Measurements from ENCODE around the gene AP2A1.
"Not testable (repeated sequence)": the region's sequence is repeated elsewhere in the genome, so short reads cannot be mapped to it uniquely, and the experiment has no call there.

The AP2A1 gene

DNA sequence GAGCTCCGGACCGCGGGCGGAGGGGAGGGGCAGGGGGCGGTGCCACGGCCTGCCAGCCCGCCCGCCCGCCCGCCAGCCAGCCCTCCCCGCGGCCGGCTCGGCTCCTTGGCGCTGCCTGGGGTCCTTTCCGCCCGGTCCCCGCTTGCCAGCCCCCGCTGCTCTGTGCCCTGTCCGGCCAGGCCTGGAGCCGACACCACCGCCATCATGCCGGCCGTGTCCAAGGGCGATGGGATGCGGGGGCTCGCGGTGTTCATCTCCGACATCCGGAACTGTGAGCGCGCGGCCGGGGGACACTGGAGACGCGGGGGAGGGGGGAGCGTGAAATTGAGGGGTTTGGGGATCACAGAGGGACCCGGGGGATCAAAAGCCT lies at the start of gene AP2A1:
AP2A1 (plus strand) TSS at position 72 of the 370 bp plus-strand sequence; CDS start at position 205, 133 bp downstream.
- DNase-seq (ENCODE audit: low spot score): no peak

DNA sequence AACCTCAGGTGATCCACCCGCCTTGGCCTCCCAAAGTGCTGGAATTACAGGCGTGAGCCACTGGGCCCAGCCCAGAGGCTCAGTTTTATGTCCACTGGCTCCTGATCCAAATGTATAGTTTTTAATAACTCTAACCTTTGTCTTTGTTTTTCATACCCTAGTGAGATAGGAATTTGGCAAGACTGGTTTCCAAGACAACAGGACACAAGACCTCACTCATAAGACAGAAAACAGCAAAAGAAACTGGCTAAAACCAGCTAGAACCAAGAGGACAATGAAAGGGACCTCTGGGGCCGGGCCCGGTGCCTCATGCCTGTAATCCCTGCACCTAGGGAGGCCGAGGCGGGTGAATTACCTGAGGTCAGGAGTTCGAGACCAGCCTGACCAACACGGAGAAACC lies 48.3 kb upstream of the AP2A1 start:
- no peak for DNase-seq (ENCODE audit: low spot score)

DNA sequence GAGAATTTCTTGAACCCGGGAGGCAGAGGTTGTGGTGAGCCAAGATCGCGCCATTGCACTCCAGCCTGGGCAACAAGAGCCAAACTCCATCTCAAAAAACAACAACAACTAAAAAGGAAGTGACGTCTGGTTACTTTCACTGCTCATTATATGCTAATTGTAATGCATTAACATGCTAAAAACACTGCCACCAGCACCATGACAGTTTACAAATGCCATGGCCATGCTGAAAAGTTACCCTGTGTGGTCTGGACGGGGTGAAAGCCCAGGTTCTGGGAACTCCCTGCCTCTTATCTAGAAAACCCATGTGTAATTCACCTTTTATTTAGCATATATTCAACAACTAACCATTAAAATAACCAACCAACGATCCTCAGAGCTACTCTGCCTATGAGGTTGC lies 47.8 kb upstream of the AP2A1 start:
- DNase-seq (ENCODE audit: low spot score): no peak

DNA sequence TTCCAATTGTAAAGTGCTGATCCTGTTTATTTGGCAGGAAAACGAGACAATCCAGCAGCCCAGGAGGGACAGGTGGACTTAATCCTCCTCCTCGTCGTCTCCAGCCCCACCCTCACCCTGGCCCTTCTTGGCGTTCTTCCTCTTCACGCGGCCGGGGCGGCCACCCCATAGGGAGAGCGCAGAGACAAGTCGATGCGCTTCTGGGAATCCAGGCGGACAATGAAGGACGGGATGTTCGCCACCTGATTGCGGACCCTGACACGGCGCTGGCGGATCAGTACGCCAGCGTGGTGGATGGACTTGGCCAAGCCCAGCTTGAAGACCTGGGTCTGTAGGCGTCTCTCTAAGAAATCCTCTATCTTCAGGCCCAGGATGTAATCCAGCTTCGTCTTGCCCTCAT lies 47.4 kb upstream of the AP2A1 start:
- DNase-seq (ENCODE audit: low spot score): not testable (repeated sequence)

DNA sequence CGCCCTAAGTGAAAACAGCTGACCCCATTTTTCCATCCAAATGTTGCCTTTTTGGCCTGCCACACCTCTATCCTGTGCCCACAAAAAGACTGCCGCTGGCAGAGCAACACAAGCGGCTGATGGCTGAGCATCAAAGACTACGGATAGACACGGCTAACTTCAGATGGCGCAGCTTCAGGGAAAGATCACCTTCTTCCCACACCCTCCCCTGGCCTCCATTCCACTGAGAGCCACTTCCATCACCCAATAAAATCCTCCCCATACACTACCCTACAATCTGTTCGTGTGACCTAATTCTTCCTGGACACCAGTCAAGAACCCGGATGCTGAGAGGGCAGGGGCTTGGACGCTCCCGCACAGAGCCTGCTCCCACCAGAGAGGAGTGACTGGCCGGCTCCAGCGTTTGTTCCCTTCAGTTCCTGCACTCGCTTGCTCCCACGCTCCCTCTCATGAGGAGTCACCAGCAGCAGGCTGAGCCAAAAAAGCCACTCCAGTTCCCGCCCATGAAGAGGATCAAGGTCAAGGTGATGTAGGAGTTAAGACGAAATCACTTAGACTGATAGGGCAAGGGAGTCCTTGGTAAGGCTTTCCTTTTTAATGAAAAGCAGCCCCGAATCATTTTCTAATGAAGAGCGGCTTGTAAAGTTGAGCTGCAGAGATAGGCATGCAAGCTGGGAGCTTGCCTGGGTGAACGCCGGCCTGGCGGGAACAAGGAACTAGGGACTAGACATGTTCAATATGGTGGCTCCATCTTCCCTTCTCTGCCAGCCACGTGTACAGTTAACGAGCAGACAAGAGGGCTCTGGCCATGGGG lies 39.4 kb upstream of the AP2A1 start:
- DNase-seq (ENCODE audit: low spot score): no peak

DNA sequence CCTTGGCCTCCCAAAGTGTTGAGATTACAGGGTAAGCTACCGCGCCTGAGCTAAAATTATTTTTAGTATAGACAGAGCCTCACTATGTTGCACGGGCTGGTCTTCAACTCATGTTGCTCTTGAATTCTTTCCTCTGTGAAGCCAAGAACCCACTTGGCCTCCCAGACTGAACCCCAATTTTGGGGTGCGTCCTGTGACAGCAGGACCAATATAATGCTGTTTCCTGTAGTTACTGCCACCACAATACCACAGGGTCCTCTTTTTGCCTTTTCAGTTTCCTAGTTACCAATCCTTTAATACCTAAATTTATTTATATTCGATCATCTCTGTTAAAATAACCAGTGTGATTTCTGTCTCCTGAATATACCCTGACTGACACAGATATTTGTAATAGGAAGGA lies 36.6 kb upstream of the AP2A1 start:
- DNase-seq (ENCODE audit: low spot score): no peak

DNA sequence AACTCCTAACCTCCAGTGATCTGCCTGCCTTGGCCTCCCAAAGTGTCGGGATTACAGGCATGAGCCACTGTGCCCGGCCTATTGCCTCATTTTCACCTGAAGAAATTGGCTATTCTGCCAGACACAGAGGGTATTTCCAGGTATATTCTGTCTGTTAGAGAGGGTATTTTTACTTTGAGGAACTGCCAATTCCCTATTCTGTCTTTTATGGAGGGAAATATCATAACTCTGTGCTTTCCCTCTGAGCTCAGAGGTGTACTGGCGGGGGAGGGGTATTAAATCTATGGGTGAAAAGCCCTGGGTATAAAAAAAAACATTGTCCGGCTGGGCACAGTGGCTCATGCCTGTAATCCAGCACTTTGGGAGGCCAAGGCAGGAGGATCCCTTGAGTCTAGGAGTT lies 28.5 kb upstream of the AP2A1 start:
- DNase-seq (ENCODE audit: low spot score): no peak

DNA sequence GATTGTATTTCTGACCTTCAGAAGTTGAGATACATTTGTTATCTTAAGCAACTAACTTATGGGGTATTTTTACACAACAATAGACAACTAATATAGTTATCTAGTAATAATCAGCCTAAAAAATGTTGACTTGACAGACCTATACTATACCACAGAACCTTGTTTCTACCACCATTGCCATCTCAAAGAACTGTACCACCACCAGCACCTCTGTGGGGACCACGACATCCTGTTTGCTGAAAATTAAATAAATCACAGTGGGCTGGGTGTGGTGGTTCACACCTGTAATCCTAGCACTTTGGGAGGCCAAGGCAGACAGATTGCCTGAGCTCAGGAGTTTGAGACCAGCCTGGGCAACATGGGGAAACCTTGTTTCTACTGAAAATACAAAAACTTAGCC lies 27.7 kb upstream of the AP2A1 start:
- no peak for DNase-seq (ENCODE audit: low spot score)

DNA sequence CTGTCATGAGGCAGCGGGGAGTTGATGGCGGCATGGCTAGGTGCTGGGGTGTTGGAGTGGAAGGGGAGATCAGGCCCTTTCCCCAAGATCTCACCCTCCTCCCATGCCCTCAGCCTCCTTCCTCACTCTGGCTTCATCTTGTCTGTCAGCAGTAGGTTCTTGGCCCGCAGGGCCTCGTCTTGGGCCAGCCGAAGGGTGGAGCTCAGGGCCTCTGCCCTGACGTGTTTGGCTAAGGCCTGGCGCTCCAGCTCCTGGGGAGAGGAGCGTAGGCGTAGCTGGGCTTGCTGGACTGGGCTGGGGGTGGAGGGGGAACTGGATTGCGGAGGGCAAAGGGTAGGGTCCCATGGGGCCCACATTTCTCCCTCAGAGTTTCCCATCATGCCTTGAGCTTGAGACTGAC lies 26.9 kb upstream of the AP2A1 start:
- no peak for DNase-seq (ENCODE audit: low spot score)

DNA sequence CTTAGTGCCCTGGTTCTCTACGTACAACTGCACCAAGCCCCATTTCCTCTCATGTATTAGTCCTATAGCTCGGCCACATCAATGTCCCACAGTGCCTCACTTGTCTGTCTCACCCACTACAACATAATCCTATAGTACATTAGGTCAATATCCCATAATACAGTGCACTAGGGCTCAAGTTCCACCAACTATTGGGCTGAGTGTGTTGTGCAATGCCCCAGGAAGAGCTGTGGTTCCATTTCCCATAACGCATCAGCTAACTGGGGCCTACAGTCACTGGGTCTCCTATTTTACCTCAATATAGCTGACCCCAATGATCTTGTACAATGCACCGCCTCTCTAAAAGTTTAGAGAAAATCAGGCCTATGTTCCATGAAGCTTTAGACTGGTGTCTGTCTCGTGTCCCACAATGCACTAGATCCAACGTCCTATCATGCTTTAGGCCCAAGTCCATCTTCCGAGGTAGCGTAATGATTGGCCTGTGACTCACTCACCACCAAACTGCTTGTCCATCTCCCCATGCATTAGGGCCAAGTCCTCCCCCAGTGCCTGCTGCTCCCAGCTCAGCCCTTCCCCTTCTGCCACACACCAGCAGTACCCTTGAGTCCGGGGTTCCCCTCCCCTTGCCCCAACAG lies 25.5 kb upstream of the AP2A1 start:
- no peak for DNase-seq (ENCODE audit: low spot score)

DNA sequence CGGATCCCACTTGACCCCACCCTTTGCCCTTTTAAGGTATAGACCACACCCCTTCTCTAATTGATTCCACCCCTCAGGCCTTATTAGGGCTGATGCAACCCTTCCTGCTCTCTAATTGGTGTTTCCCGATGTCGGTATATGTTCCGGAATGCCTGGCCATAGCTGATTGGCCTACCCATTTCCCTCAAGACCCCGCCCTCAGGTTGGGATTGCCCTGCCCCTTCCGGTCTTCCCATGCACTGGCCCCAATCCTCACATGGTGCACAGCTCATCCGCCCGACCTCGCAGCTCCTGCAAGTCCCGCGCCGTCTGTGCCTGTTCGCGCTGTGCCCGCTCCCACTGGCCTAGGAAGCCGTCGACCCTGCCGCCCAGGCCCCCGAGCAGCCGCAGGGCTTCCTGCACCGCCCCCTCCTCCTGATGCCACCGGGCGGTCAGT lies 21.8 kb upstream of the AP2A1 start:
- DNase-seq (ENCODE audit: low spot score): no peak

DNA sequence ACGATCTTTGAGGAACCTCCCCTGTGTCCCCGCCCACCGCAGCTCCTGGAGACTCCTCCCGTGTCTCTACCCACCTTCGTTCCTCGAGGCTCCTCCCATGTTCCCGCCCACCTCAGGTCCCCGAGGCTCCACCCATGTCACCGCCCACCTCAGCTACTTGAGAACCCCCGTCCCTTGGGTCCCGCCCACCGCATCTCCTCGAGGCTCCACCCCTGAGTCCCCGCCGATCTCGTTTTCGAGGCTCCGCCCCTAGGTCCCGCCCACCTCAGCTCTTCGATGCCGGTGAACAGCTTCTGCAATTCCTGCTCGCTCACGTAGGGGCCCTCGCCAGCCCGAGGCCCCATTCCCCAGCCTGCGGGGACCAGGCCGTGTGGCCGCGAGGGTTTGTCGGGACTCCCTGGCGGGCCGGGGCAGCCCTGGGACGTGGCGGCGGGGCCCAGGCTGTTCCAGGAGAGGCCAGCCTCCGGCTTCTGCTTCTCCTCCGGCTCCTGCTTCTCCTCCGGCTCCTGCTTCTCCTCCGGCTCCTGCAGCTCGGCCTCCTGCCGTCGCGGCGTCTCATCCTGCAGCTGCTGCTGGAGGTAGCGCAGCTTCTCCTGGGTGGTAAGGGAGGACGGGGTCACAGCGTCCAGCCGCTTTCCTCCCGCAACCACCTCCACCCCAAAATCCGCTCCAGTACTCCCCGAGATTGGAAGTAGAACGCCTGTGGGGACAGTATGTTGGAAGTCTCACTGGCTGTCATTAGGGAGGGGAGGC lies 20.4 kb upstream of the AP2A1 start:
- no peak for DNase-seq (ENCODE audit: low spot score)

DNA sequence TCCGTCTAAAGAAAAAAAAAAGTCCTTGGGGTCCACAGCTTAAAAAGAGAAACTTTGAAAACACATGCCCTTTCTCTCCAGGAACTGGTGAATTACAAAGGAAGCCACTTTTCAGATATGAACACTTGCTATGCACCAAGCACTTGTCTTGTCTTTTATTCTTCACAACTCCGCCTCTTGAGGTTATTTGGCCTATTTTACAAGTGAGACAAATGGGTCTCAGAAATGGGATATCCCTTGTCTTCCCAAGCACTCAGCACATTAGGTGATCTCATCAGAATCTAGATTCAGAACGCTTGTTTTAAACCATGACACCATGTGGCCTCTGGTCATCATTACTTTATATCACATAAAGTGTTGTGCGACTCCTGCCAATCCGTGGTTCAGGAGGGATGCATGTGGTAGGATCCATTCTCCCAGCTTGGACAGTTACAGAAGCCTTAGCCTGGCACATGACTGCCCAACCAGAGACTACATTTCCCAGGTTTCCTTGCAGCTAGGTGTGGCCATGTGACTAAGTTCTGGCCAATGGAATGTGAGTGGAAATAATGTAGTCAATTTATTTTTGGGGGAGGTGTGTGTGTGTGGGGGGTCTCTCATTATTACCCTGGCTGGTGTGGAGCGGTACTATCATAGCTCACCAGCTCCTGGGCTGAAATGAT lies 17.6 kb upstream of the AP2A1 start:
- no peak for DNase-seq (ENCODE audit: low spot score)

DNA sequence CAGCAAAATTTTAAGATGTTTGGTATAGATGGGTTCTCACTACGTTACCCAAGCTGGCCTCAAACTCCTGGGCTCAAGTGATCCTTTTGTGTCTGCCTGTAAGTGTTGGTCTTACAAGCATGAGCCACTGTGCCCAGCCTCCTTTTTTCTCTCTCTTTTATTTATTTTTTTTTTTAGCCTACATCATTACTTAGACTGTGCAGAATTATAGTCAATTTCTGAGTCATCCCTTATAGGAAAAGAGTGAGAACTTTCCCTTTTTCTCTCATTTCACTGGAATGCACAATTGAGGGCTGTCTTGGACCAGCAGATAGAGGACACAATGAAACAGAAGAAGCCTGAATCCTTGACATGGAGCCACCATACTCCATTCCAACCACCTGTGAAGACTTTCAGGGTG lies 17.0 kb upstream of the AP2A1 start:
- DNase-seq (ENCODE audit: low spot score): no peak

DNA sequence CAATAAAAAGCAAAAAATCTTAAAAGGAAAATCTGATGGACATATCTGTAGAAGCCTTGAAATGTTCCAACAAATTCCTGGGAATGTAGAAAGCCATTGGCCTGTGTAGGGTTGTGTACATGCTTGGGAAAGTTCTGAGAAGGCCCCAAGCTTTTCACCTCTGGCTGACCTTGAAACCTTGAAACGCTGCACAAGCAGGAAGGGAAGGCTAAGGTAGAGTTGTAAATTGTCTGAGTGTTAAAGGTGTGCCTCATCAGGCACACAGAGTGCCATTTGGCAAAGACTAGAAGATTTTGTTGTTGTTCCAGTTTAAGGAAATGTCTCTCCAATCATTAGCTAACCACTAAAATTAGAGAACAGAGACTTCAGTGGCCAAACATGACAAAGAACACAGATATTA lies 14.1 kb upstream of the AP2A1 start:
- DNase-seq (ENCODE audit: low spot score): no peak

DNA sequence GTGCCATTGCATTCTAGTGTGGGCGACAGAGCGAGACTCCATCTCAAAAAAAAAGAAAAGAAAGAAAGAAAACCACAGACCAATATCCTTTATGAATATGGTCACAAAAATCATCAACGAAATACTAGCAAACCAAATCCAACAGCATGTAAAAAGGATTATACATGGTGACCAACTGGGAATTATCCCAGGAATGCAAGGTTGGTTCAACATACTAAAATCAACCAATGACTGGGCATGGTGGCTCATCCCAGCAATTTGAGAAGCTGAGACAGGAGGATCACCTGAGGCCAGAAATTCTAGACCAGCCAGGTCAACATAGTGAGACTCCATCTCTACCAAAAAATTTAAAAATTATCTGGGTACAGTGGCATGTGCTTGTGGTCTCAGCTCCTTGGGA lies 10.8 kb upstream of the AP2A1 start:
- DNase-seq (ENCODE audit: low spot score): no peak

DNA sequence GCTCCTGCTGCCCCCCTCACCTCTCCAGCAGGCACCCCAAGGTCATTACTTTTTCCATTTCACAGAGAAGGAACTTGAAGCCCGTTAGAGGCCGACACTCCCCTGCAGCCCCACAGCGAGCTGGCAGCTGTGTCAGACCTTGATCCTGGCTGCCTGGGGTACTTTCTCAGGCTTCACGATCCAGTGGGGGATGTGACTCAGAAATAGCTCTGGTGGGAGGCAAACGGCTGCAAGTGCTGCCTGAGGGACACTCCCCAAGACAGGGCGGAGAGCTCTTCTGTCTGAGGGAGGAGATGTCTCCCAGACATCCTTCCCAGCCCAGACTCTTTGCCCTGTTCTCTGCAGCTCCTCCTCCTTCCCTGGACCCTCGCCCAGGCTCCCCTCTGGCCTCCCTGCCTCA lies 8.5 kb upstream of the AP2A1 start:
- DNase-seq (ENCODE audit: low spot score): peak; percentile 71

DNA sequence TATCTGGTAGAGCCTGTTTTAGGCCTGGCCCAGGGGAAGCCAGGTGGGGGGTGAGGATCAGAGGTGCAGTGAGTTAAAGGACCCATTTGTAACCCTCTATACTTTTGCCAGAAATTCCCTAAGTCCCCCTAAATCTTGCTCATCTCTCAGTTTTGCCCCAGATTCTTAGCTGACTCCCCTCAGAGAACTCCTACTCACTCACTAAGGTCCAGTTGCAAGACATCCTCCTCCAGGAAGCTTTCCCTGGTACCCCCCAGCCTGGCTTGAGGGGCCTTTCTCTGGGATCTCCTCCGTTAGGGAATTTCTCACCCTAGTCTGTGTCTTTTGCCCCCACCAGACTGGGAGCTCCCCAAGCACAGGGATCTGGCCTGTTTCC lies 5.6 kb upstream of the AP2A1 start:
- DNase-seq (ENCODE audit: low spot score): no peak

DNA sequence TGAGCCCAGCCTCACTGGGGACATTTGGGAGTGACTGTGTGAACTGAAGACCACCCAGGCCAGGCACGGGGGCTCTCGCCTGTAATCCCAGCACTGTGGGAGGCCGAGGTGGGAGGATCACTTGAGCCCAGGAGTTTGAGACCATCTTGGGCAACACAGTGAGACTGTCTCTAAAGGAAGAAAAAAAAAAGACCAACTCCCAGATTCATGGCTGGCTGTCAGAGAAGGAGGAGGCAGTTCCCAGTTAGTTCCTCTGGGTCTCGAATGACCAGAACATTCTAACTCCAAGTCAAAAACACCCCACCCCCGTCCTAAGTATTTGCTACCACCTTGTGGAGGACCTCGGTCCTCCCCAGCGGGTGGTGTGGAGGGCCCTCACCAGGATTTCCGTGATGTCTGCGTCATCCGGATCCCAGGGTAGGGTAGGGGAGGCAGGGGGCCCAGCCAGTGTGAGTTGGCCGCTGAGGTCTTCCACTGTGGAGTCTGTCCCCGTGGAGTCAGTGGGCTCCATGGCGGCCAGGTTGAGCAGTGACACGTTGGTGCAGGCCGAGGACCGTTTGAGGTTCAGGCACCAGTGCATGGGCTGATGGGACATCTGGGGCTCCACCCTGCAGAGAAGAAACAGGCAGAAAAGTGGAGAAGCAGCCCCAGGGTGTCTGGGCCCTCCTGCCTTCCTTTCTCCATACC lies 5.0 kb upstream of the AP2A1 start:
- DNase-seq (ENCODE audit: low spot score): peak; percentile 69

DNA sequence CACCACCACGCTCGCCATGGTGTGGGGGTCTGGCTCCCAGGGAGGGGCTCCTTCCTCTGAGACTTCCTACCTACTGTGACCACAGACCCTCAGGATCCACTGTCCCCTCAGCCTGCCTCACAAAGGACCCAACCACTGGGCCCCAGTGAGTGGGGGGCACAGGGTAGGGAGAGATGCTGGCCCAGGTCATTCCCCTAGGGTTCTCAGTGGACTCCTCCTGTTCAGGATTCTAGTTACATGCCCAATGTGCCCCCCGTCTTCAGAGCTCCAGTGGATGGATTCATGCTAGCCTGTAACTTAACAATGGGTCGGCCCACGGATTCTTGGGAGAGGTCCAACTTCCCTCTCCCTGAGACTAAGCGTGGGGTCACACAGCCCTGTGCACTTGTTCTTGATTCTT lies 3.6 kb upstream of the AP2A1 start, which contains the start of gene TSKS:
TSKS (minus strand) TSS at position 77 of the 400 bp plus-strand sequence; CDS start at position 18, 59 bp downstream.
- DNase-seq (ENCODE audit: low spot score): no peak

DNA sequence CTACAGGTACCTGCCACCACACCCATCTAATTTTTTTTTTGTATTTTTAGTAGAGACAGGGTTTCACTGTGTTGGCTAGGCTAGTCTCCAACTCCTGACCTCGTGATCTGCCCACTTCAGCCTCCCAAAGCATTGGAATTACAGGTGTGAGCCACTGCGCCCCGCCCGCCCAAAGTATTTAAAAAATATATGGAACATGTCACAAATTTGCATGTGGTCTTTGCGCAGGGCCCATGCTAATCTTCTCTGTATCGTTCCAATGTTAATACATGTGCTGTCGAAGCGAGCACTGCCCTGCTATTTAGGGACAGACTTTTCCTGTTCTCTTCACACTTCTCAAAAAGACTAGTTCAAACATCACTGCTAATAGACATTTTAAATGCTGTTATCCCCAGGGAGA lies 2.5 kb upstream of the AP2A1 start:
- no peak for DNase-seq (ENCODE audit: low spot score)

Data from kidney capillary endothelial cell (primary cell).